Measurements from ENCODE around the gene CADM1. TPM values are rescaled to one million over a fixed set of nuclear protein-coding genes. Genes with fewer than 3 reads are reported as not detected.

CADM1 gene
- polyA plus RNA-seq, 1 donor (not counting 4 experiments of a cell fraction or from before 2014, with no cell fraction given): 9.5 TPM

DNA sequence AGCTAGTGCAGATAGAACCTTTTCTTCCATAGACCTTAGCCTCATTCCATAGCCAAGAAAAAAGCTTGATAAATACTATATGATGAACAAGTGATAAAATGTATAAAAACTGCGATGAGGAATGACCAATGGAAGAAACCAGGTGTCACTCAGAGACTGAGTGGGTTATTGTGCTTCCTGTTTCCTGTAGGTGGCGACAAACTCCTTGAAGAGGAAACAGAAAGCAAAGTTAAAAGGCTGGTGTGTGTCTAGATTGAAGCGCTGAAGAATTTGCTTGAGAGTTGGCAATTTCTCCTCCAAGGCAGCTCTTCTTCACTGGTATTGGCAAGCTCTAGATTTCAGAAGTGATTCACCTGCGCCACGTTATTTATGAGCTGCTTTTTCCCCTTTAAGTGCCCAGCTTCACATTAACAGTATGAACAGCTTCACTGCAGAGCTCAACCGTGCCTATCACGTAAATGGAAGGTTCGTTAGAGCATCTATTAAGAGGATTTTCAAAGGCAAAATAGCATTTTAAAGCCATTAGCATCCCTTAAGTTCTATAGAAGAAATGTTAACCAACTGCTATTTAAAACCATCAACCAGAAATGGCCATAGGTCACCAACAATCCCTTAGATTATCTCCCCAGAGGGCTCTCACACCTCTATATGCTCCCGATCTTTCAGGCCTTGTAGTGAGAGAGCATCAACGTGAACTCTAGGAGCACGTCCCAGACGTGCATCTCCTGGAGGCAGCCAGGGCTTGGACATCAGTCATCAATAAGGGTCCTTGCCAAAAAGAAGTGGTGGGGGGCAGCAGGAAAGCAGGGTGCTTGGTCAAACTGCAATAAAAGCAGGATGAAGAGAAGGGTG, 179.4 kb downstream of the CADM1 start:
- Histone ChIP-seq H3K9ac (ENCODE audit: control insufficient read depth, extremely low read depth, insufficient read depth, low read length) (no peak overlapping the region), H3K4me1 (ENCODE audit: control insufficient read depth, extremely low read depth, insufficient read depth, low read length) (no peaks in the 10 kb centered on the region), H3K27me3 (ENCODE audit: control insufficient read depth, extremely low read depth, insufficient read depth, low read length) (no peaks in the 10 kb centered on the region), H3K36me3 (ENCODE audit: control insufficient read depth in 2 of 2, extremely low read depth in 1 of 2, insufficient read depth in 2 of 2, low read length in 2 of 2) (no peaks in the 10 kb centered on the region), H3K79me2 (ENCODE audit: control insufficient read depth, insufficient read depth, low read length) (no peaks in the 10 kb centered on the region), H3K27ac (ENCODE audit: control insufficient read depth, insufficient read depth, low read length) (no peak overlapping the region), H3K4me3 (ENCODE audit: control insufficient read depth in 2 of 3, extremely low read depth in 1 of 3, insufficient read depth in 2 of 3, low read depth in 1 of 3, low read length in 3 of 3) (peak overlapping the region in 1 of 3 experiments; percentile 13), H3K9me1 (ENCODE audit: control insufficient read depth, extremely low read depth, insufficient read depth, low read length) (no peaks in the 10 kb centered on the region), H4K20me1 (ENCODE audit: control insufficient read depth, extremely low read depth, insufficient read depth, low read length) (no peaks in the 10 kb centered on the region), H2AFZ (ENCODE audit: control insufficient read depth, low read length) (peak overlapping the region; percentile 4), H3K4me2 (ENCODE audit: control insufficient read depth, extremely low read depth, insufficient read depth, low read depth, low read length) (peak overlapping the region; percentile 33), H3K9me3 (ENCODE audit: control insufficient read depth, low read depth, low read length) (no peaks in the 10 kb centered on the region)
- DNase-seq (ENCODE audit: low read depth, low spot score) (peak; percentile 23), FAIRE-seq (peak; percentile 75)
- dilution Hi-C loops (cut with MboI; ENCODE audit: extremely low pct_ligation_motif_present, low sequenced_read_pairs): no loop called here
- TF ChIP-seq, protein P1, sequence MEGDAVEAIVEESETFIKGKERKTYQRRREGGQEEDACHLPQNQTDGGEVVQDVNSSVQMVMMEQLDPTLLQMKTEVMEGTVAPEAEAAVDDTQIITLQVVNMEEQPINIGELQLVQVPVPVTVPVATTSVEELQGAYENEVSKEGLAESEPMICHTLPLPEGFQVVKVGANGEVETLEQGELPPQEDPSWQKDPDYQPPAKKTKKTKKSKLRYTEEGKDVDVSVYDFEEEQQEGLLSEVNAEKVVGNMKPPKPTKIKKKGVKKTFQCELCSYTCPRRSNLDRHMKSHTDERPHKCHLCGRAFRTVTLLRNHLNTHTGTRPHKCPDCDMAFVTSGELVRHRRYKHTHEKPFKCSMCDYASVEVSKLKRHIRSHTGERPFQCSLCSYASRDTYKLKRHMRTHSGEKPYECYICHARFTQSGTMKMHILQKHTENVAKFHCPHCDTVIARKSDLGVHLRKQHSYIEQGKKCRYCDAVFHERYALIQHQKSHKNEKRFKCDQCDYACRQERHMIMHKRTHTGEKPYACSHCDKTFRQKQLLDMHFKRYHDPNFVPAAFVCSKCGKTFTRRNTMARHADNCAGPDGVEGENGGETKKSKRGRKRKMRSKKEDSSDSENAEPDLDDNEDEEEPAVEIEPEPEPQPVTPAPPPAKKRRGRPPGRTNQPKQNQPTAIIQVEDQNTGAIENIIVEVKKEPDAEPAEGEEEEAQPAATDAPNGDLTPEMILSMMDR (optimal IDR thresholded peaks at IDR 0.05 in 1 of 3, IDR thresholded peaks at IDR 0.05 in 1 of 3, conservative IDR thresholded peaks at IDR 0.05 in 1 of 3; ENCODE audit: extremely low read depth in 1 of 3, insufficient read depth in 2 of 3, low read length in 3 of 3): peak; percentile 69 to 81 (median 79)
- TF ChIP-seq EZH2 (IDR thresholded peaks at IDR 0.05; ENCODE audit: low read length): no peak

DNA sequence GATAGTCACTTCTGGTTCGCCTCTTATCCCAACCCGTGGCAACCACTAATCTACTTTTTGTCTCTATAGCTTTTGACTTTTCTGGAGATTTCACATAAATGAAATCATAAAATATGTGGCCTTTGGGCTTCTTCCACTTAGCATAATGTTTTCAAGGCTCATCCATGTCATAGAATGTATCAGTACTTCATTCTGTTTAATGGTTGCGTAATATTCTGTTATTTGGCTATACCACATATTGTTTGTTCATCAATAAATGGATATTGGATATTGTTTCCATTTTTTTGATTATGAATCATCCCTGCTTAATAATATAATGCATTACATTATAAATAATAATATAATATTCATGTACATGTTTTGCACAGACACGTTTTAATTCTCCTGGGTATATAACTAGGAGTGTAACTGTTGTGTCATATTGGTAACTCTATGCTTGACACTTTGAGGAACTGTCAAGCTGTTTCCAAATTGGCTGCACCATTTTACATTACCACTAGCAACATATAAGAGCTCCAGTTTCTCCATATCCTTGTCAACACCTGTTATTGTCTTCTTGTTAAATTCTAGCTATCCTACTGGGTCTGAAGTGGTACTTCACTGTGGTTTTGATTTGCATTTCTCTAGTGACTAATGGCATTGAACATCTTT, 181.5 kb downstream of the CADM1 start:
- H4K20me1 ChIP-seq (ENCODE audit: control insufficient read depth, extremely low read depth, insufficient read depth, low read length): no peaks in the 10 kb centered on the region
- FAIRE-seq: no peak
- no peak overlapping the region for H3K4me3 ChIP-seq (ENCODE audit: control insufficient read depth in 2 of 3, extremely low read depth in 1 of 3, insufficient read depth in 2 of 3, low read depth in 1 of 3, low read length in 3 of 3)
- no peaks in the 10 kb centered on the region for H3K9me1 ChIP-seq (ENCODE audit: control insufficient read depth, extremely low read depth, insufficient read depth, low read length)
- TF ChIP-seq, protein P1 (optimal IDR thresholded peaks at IDR 0.05 in 1 of 3, IDR thresholded peaks at IDR 0.05 in 1 of 3, conservative IDR thresholded peaks at IDR 0.05 in 1 of 3; ENCODE audit: extremely low read depth in 1 of 3, insufficient read depth in 2 of 3, low read length in 3 of 3): no peak
- no peak for TF ChIP-seq EZH2 (IDR thresholded peaks at IDR 0.05; ENCODE audit: low read length)
- no peak overlapping the region for H3K27ac ChIP-seq (ENCODE audit: control insufficient read depth, insufficient read depth, low read length)
- dilution Hi-C loops (cut with MboI; ENCODE audit: extremely low pct_ligation_motif_present, low sequenced_read_pairs): no loop called here
- no peaks in the 10 kb centered on the region for H3K79me2 ChIP-seq (ENCODE audit: control insufficient read depth, insufficient read depth, low read length)
- no peak overlapping the region for H2AFZ ChIP-seq (ENCODE audit: control insufficient read depth, low read length)
- no peaks in the 10 kb centered on the region for H3K9me3 ChIP-seq (ENCODE audit: control insufficient read depth, low read depth, low read length)
- no peaks in the 10 kb centered on the region for H3K36me3 ChIP-seq (ENCODE audit: control insufficient read depth in 2 of 2, extremely low read depth in 1 of 2, insufficient read depth in 2 of 2, low read length in 2 of 2)
- no peak overlapping the region for H3K4me2 ChIP-seq (ENCODE audit: control insufficient read depth, extremely low read depth, insufficient read depth, low read depth, low read length)
- no peaks in the 10 kb centered on the region for H3K4me1 ChIP-seq (ENCODE audit: control insufficient read depth, extremely low read depth, insufficient read depth, low read length)
- no peaks in the 10 kb centered on the region for H3K27me3 ChIP-seq (ENCODE audit: control insufficient read depth, extremely low read depth, insufficient read depth, low read length)
- no peak overlapping the region for H3K9ac ChIP-seq (ENCODE audit: control insufficient read depth, extremely low read depth, insufficient read depth, low read length)
- no peak for DNase-seq (ENCODE audit: low read depth, low spot score)

Measured in keratinocyte (primary cell).